ENCODE measurements around the gene GLP2R.

Gene GLP2R

GRCh38 chr17:9922012-9922848, 96.5 kb downstream of the GLP2R start:
- no peak for DNase-seq (ENCODE audit: low read depth in 2 of 2)

GRCh38 chr17:9924735-9925191, 99.0 kb downstream of the GLP2R start:
- no peak for DNase-seq (ENCODE audit: low read depth in 2 of 2)

GRCh38 chr17:9925457-9925856, 99.7 kb downstream of the GLP2R start:
- no peak for DNase-seq (ENCODE audit: low read depth in 2 of 2)

GRCh38 chr17:9926150-9926804, 100.6 kb downstream of the GLP2R start:
- DNase-seq (ENCODE audit: low read depth in 2 of 2): no peak

- no peak for DNase-seq (ENCODE audit: low read depth in 2 of 2)
Observed at GRCh38 chr17:9928601-9929333, 103.0 kb downstream of the GLP2R start.

- DNase-seq (ENCODE audit: low read depth in 2 of 2): no peak
Observed at GRCh38 chr17:9929871-9930270, 104.1 kb downstream of the GLP2R start.

- no peak for DNase-seq (ENCODE audit: low read depth in 2 of 2)
Observed at GRCh38 chr17:9931144-9931741, 105.5 kb downstream of the GLP2R start.

GRCh38 chr17:9932491-9932890, 106.8 kb downstream of the GLP2R start:
- no peak for DNase-seq (ENCODE audit: low read depth in 2 of 2)

GRCh38 chr17:9934331-9934730, 108.6 kb downstream of the GLP2R start:
- no peak for DNase-seq (ENCODE audit: low read depth in 2 of 2)

- DNase-seq (ENCODE audit: low read depth in 2 of 2): no peak
Observed at GRCh38 chr17:9935408-9935807, 109.7 kb downstream of the GLP2R start.

- DNase-seq (ENCODE audit: low read depth in 2 of 2): no peak
Observed at GRCh38 chr17:9936095-9936494, 110.4 kb downstream of the GLP2R start.

GRCh38 chr17:9937241-9937761, 111.6 kb downstream of the GLP2R start:
- DNase-seq (ENCODE audit: low read depth in 2 of 2): no peak

GRCh38 chr17:9937901-9938300, 112.2 kb downstream of the GLP2R start:
- DNase-seq (ENCODE audit: low read depth in 2 of 2): no peak

GRCh38 chr17:9938764-9939163, 113.0 kb downstream of the GLP2R start:
- no peak for DNase-seq (ENCODE audit: low read depth in 2 of 2)

- DNase-seq (ENCODE audit: low read depth in 2 of 2): no peak
Observed at GRCh38 chr17:9940841-9941240, 115.1 kb downstream of the GLP2R start.

- DNase-seq (ENCODE audit: low read depth in 2 of 2): no peak
Observed at GRCh38 chr17:9941305-9941704, 115.6 kb downstream of the GLP2R start.

All from stimulated activated CD4-positive, alpha-beta T cell treated with anti-CD3 and anti-CD28 coated beads, Interleukin-1b, Interleukin-23, amount 100 ng/mL, for 4 hours (primary cell).